SK-N-SH (cell line): Measurements from ENCODE around the gene SMIM5. TPM values are rescaled to one million over a fixed set of nuclear protein-coding genes. Genes with fewer than 3 reads are reported as not detected.
"Not testable (repeated sequence)": the region's sequence is repeated elsewhere in the genome, so short reads cannot be mapped to it uniquely, and the experiment has no call there.

ENCODE experiments used
- CTCF ChIA-PET: fragments of 300-600, 350-600 bp; formaldehyde crosslinking; extraction: SDS; loops from one replicate; lab custom pipeline; 2021; lab: Yijun Ruan, JAX
- POLR2A ChIA-PET: fragments of 350-600 bp; sonication (Branson Sonifier 250); formaldehyde crosslinking; extraction: SDS; loops from one replicate; lab custom pipeline; 2020; ENCODE audit warnings: antibody characterized with exemption, inconsistent platforms; lab: Yijun Ruan, JAX
- DNase-seq: peaks from one replicate; pipeline ENCODE4 v3.0.0; 2012
- H2AFZ ChIP-seq: fragments of 200-600 bp; sonication (generic); 2 replicates; pipeline ENCODE4 v1.8.1; 2016; ENCODE audit warnings: antibody characterized with exemption, mild to moderate bottlenecking, low read depth
- H3F3A ChIP-seq: fragments of 200-600 bp; sonication (generic); replicated peaks from 2 replicates; pipeline ENCODE3; 2016; ENCODE audit warnings: antibody characterized with exemption, mild to moderate bottlenecking; ENCODE audit not compliant: insufficient read depth
- H3K27ac ChIP-seq, 2 experiments: fragments of 200-500 bp in 1 of 2; fragments of 200-600 bp in 1 of 2; sonication (Bioruptor generic) in 1 of 2; sonication (generic), shearing (Covaris generic) in 1 of 2; 2 replicates each; pipeline versions ENCODE4 v1.5.1 to v1.6.1; 2014 to 2016; ENCODE audit warnings: low read depth in 2 of 2, inconsistent platforms in 1 of 2, low read length in 1 of 2, mild to moderate bottlenecking in 1 of 2, mixed read lengths in 1 of 2
- H3K27me3 ChIP-seq: fragments of 200-600 bp; sonication (generic), shearing (Covaris generic); 2 replicates; pipeline ENCODE4 v1.6.1; 2016; ENCODE audit warnings: mixed run types; ENCODE audit not compliant: insufficient read depth
- H3K36me3 ChIP-seq, 2 experiments: fragments of 200-500 bp in 1 of 2; fragments of 200-600 bp in 1 of 2; sonication (Bioruptor generic) in 1 of 2; sonication (generic) in 1 of 2; replicated peaks in 1 of 2; 2 replicates each; pipeline versions ENCODE3 to v1.5.1; 2014 to 2016; ENCODE audit warnings: low read length in 1 of 2, mild to moderate bottlenecking in 1 of 2; ENCODE audit not compliant: insufficient read depth in 2 of 2, control insufficient read depth in 1 of 2
- H3K4me1 ChIP-seq, 2 experiments: fragments of 200-500 bp in 1 of 2; fragments of 200-600 bp in 1 of 2; sonication (Bioruptor generic) in 1 of 2; sonication (generic), shearing (Covaris generic) in 1 of 2; 2 replicates each; pipeline versions ENCODE4 v1.5.1 to v1.6.1; 2014 to 2016; ENCODE audit warnings: low read depth in 1 of 2, low read length in 1 of 2, mixed run types in 1 of 2; ENCODE audit not compliant: insufficient read depth in 2 of 2, control insufficient read depth in 1 of 2
- H3K4me2 ChIP-seq: fragments of 200-600 bp; sonication (generic), shearing (Covaris generic); 2 replicates; pipeline ENCODE4 v1.6.1; 2017; ENCODE audit warnings: mixed run types
- H3K4me3 ChIP-seq, 2 experiments: fragments of 200-500 bp in 1 of 2; fragments of 200-600 bp in 1 of 2; sonication (Bioruptor generic) in 1 of 2; sonication (generic), shearing (Covaris generic) in 1 of 2; 2 replicates each; pipeline versions ENCODE4 v1.5.1 to v1.8.1; 2014 to 2016; ENCODE audit warnings: low read depth in 2 of 2, inconsistent platforms in 1 of 2, low read length in 1 of 2, mild to moderate bottlenecking in 1 of 2, mixed read lengths in 1 of 2, moderate library complexity in 1 of 2
- H3K79me2 ChIP-seq: fragments of 200-600 bp; sonication (generic); 2 replicates; pipeline ENCODE4 v1.8.1; 2017; ENCODE audit warnings: mild to moderate bottlenecking; ENCODE audit not compliant: insufficient read depth
- H3K9ac ChIP-seq: fragments of 200-600 bp; sonication (generic); 2 replicates; pipeline ENCODE4 v1.6.1; 2017; ENCODE audit warnings: mixed run types
- H3K9me2 ChIP-seq: fragments of 200-600 bp; sonication (generic); 2 replicates; pipeline ENCODE4 v1.6.1; 2017; ENCODE audit warnings: mixed run types
- H3K9me3 ChIP-seq: fragments of 200-600 bp; sonication (generic); 2 replicates; pipeline ENCODE4 v1.6.1; 2017; ENCODE audit warnings: mixed run types, mild to moderate bottlenecking, moderate library complexity
- H4K20me1 ChIP-seq: fragments of 200-600 bp; sonication (generic); 2 replicates; pipeline ENCODE4 v1.6.1; 2017; ENCODE audit warnings: mild to moderate bottlenecking, mixed run types; ENCODE audit not compliant: insufficient read depth
- FOXJ3 ChIP-seq: sonication (generic); formaldehyde crosslinking; IDR thresholded peaks from 2 replicates; pipeline ENCODE4 v1.5.1; 2020; ENCODE audit warnings: mild to moderate bottlenecking, missing genetic modification reagents
- PBX3 ChIP-seq: IDR thresholded peaks from 2 replicates; pipeline ENCODE4; 2012
- RFX5 ChIP-seq: IDR thresholded peaks from 2 replicates; pipeline ENCODE4 v1.6.1; 2012; ENCODE audit warnings: mild to moderate bottlenecking, improper control_type of control experiment, low read length
- WGBS: methylation state at CpG from one replicate; pipeline ENCODE4 v1.1.6; 2017; ENCODE audit warnings: low lambda C conversion rate; 5-methylcytosine and 5-hydroxymethylcytosine counted together
- polyA plus RNA-seq, 3 experiments: library from polyadenylated mRNA; depleted of rRNA; stranded (reverse); fragments of >200 nt; gene quantifications; 2 replicates each; pipeline ENCODE4 v1.2.3, GENCODE V29; 2012
- TF ChIP-seq, protein P1 (sequence below): IDR thresholded peaks from 2 replicates; pipeline ENCODE4 v1.4.0; 2012; ENCODE audit warnings: low read depth, borderline replicate concordance
- TF ChIP-seq, protein P2 (sequence below): fragments of 150-350 bp; IDR thresholded peaks from 2 replicates; pipeline ENCODE4 v1.6.1; 2017; ENCODE audit warnings: antibody characterized with exemption, low read length, low read depth, borderline replicate concordance

SMIM5 gene
- polyA plus RNA-seq, 1 of the 3 experiments (the other 2 are of a cell fraction): 0.02 TPM

DNA sequence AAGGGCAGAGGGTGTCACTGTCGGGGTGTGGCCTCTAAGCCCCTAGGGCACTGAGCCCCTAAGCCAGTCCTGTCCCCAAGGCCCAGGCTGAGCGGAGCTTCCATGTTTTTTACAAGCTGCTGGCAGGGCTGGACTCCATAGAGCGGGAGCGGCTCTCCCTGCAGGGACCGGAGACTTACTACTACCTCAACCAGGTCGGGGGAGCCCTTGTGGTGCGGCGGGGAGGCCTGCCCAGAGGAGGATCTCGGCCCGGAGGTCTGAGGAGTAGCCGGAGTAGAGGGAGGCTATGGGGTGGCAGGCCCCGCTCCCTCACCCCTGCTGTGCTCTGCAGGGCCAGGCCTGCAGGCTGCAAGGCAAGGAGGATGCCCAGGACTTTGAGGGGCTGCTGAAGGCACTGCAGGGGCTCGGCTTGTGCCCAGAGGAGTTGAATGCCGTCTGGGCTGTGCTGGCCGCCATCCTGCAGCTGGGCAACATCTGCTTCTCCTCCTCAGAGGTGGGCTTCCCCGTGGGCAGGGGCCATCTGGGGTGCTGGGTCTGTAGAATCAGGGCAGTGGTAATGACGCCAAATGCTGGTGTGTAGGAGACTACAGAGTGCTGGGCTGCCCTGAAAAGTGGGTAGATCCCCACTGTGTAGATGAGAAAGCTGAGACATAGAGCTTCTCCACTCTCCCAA lies 40.8 kb upstream of the SMIM5 start:
- CTCF ChIA-PET: interaction anchor here (0.6 to 4.3 kb wide), 6 partner anchors 10 to 180 kb away, joined by 3 to 41 read pairs (median 4); partner anchors contain the start of gene SMIM5

DNA sequence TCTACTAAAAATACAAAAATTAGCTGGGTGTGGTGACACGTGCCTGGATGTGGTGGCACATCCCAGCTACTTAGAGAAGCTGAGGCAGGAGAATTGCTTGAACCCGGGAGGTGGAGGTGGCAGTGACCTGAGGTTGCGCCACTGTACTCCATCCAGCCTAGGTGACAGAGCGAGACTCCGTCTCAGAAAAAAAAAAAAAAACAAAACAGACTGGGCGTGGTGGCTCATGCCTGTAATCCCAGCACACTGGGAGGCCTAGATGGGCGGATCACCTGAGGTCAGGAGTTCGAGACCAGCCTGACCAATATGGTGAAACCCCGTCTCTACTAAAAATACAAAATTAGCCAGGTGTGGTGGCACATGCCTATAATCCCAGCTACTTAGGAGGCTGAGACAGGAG lies 39.8 kb upstream of the SMIM5 start:
- peaks cover 0 to 16% of the 10 kb centered on the region in 2 experiments; a peak in 1 of 4 replicates for H3K4me1 ChIP-seq
- H3K79me2 ChIP-seq, H3F3A ChIP-seq, H3K27ac ChIP-seq, H3K27me3 ChIP-seq, H2AFZ ChIP-seq, H3K9ac ChIP-seq, H3K4me2 ChIP-seq, DNase-seq, POLR2A ChIA-PET, H4K20me1 ChIP-seq, H3K9me2 ChIP-seq, H3K9me3 ChIP-seq, H3K36me3 ChIP-seq, H3K4me3 ChIP-seq: not testable (repeated sequence)
- CTCF ChIA-PET: interaction anchor here (0.6 to 4.3 kb wide), 4 partner anchors 9 to 156 kb away, joined by 3 to 41 read pairs (median 8); partner anchors contain the start of gene SMIM5
- WGBS: 81% methylated on average over 9 of the region's 9 CpGs

More for the DNA sequence above, 40.8 kb upstream of the SMIM5 start:
- no peaks in the 10 kb centered on the region for H3K79me2 ChIP-seq
- no peak overlapping the region for H2AFZ ChIP-seq
- H3K27ac ChIP-seq: no peak overlapping the region
- no peak for DNase-seq
- WGBS: 75% methylated on average over 10 of the region's 17 CpGs
- H3K9me3 ChIP-seq: no peaks in the 10 kb centered on the region
- no peaks in the 10 kb centered on the region for H3K27me3 ChIP-seq
- H3F3A ChIP-seq: no peaks in the 10 kb centered on the region
- H3K4me1 ChIP-seq: peaks cover 0 to 16% of the 10 kb centered on the region in 2 experiments; a peak in 1 of 4 replicates
- no peaks in the 10 kb centered on the region for H3K36me3 ChIP-seq
- TF ChIP-seq, protein P1, sequence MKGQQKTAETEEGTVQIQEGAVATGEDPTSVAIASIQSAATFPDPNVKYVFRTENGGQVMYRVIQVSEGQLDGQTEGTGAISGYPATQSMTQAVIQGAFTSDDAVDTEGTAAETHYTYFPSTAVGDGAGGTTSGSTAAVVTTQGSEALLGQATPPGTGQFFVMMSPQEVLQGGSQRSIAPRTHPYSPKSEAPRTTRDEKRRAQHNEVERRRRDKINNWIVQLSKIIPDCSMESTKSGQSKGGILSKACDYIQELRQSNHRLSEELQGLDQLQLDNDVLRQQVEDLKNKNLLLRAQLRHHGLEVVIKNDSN: no peak
- TF ChIP-seq, protein P2, sequence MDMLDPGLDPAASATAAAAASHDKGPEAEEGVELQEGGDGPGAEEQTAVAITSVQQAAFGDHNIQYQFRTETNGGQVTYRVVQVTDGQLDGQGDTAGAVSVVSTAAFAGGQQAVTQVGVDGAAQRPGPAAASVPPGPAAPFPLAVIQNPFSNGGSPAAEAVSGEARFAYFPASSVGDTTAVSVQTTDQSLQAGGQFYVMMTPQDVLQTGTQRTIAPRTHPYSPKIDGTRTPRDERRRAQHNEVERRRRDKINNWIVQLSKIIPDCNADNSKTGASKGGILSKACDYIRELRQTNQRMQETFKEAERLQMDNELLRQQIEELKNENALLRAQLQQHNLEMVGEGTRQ: no peak
- TF ChIP-seq FOXJ3 (CRISPR knock-in tag) (no peak), PBX3 (no peak), RFX5 (no peak)
- no peaks in the 10 kb centered on the region for H3K9me2 ChIP-seq
- no peaks in the 10 kb centered on the region for H4K20me1 ChIP-seq
- no peak overlapping the region for H3K4me3 ChIP-seq
- no peak overlapping the region for H3K4me2 ChIP-seq
- no peak overlapping the region for H3K9ac ChIP-seq
- POLR2A ChIA-PET: interaction anchor here (0.7 kb wide), 1 partner anchor 281 kb away, joined by 5 read pairs; no protein-coding TSS in a partner anchor
